ENCODE measurements around the gene MORN3.

DNA sequence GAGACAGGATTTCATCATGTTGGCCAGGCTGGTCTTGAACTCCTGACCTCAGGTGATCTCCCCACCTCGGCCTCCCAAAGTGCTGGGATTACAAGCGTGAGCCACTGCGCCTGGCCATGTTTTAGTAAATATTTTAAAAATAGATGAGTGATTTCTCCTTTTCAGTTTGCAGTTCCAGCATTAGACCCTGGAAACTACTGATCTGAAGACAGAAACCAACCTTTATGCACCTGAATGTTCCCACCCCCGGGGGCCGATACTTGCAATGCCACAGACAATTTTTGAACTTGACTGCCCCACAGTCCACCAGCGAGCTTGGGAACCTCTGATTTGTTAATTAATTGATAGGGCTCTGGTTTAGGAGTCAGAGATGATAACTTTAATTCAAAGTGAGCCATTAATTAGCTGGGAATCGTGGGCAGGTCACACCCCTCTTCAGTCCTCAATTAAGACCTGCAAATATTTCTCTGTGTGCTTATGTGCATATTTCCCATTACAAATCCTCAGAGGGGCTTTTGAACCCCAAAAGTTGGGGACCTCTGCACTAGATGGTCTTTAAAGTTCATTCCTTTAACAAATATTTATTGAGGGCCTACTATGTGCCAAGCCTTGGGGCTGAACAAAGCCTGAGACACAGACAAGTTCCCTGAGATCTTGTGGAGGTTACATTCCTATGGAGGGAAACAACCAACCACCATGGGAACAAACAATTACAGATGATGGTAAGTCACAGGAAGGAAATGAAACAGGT, 39.0 kb upstream of the MORN3 start:
- TF ChIP-seq, protein P1, sequence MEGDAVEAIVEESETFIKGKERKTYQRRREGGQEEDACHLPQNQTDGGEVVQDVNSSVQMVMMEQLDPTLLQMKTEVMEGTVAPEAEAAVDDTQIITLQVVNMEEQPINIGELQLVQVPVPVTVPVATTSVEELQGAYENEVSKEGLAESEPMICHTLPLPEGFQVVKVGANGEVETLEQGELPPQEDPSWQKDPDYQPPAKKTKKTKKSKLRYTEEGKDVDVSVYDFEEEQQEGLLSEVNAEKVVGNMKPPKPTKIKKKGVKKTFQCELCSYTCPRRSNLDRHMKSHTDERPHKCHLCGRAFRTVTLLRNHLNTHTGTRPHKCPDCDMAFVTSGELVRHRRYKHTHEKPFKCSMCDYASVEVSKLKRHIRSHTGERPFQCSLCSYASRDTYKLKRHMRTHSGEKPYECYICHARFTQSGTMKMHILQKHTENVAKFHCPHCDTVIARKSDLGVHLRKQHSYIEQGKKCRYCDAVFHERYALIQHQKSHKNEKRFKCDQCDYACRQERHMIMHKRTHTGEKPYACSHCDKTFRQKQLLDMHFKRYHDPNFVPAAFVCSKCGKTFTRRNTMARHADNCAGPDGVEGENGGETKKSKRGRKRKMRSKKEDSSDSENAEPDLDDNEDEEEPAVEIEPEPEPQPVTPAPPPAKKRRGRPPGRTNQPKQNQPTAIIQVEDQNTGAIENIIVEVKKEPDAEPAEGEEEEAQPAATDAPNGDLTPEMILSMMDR (IDR thresholded peaks at IDR 0.05 in 2 of 3, conservative IDR thresholded peaks at IDR 0.05 in 1 of 3; ENCODE audit: borderline replicate concordance in 1 of 3, insufficient read depth in 1 of 3, low read depth in 2 of 3, low read length in 2 of 3), result no peak
- TF ChIP-seq RAD21 (IDR thresholded peaks at IDR 0.05; ENCODE audit: low read depth) (no peak), POLR2AphosphoS5 (IDR thresholded peaks at IDR 0.05; ENCODE audit: low read depth, low read length) (no peak), EZH2 (IDR thresholded peaks at IDR 0.05) (no peak), SIN3A (IDR thresholded peaks at IDR 0.05; ENCODE audit: low read depth) (no peak), YY1 (IDR thresholded peaks at IDR 0.05; ENCODE audit: extremely low read depth, insufficient replicate concordance, low read depth, low read length) (no peak), EZH2phosphoT487 (IDR thresholded peaks at IDR 0.05; ENCODE audit: borderline replicate concordance) (no peak), POLR2A (IDR thresholded peaks at IDR 0.05; ENCODE audit: borderline replicate concordance, extremely low read depth, insufficient read depth, insufficient read length) (no peak), CEBPB (IDR thresholded peaks at IDR 0.05; ENCODE audit: low read depth) (no peak), TCF7L2 (IDR thresholded peaks at IDR 0.05; ENCODE audit: borderline replicate concordance, extremely low read depth, insufficient read depth, insufficient read length) (no peak), FOSL1 (IDR thresholded peaks at IDR 0.05; ENCODE audit: low read depth) (no peak), EGR1 (IDR thresholded peaks at IDR 0.05; ENCODE audit: low read depth) (no peak)
- TF ChIP-seq, protein P2, sequence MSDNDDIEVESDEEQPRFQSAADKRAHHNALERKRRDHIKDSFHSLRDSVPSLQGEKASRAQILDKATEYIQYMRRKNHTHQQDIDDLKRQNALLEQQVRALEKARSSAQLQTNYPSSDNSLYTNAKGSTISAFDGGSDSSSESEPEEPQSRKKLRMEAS (IDR thresholded peaks at IDR 0.05), result no peak
- TF ChIP-seq, protein P3, sequence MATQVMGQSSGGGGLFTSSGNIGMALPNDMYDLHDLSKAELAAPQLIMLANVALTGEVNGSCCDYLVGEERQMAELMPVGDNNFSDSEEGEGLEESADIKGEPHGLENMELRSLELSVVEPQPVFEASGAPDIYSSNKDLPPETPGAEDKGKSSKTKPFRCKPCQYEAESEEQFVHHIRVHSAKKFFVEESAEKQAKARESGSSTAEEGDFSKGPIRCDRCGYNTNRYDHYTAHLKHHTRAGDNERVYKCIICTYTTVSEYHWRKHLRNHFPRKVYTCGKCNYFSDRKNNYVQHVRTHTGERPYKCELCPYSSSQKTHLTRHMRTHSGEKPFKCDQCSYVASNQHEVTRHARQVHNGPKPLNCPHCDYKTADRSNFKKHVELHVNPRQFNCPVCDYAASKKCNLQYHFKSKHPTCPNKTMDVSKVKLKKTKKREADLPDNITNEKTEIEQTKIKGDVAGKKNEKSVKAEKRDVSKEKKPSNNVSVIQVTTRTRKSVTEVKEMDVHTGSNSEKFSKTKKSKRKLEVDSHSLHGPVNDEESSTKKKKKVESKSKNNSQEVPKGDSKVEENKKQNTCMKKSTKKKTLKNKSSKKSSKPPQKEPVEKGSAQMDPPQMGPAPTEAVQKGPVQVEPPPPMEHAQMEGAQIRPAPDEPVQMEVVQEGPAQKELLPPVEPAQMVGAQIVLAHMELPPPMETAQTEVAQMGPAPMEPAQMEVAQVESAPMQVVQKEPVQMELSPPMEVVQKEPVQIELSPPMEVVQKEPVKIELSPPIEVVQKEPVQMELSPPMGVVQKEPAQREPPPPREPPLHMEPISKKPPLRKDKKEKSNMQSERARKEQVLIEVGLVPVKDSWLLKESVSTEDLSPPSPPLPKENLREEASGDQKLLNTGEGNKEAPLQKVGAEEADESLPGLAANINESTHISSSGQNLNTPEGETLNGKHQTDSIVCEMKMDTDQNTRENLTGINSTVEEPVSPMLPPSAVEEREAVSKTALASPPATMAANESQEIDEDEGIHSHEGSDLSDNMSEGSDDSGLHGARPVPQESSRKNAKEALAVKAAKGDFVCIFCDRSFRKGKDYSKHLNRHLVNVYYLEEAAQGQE (IDR thresholded peaks at IDR 0.05; ENCODE audit: low read depth), result no peak
